HUES6 (cell line): ENCODE data around the gene RABL2A.
A peak's percentile ranks its signal among the peaks of the same experiment; 100 is the strongest.
"Not testable (repeated sequence)": the region's sequence is repeated elsewhere in the genome, so short reads cannot be mapped to it uniquely, and the experiment has no call there.

Experiments used
- H3K27ac ChIP-seq: 2 replicates; pipeline ENCODE4 v1.7.0; 2013; ENCODE audit warnings: low read depth, mild to moderate bottlenecking, low read length, inconsistent platforms
- H3K27me3 ChIP-seq: 2 replicates; pipeline ENCODE4 v1.6.1; 2013; ENCODE audit warnings: low read length; ENCODE audit not compliant: control insufficient read depth, insufficient read depth
- H3K36me3 ChIP-seq: 2 replicates; pipeline ENCODE4 v1.6.1; 2013; ENCODE audit warnings: low read length; ENCODE audit not compliant: control insufficient read depth, insufficient read depth
- H3K4me1 ChIP-seq: 2 replicates; pipeline ENCODE4 v1.6.1; 2013; ENCODE audit warnings: low read length; ENCODE audit not compliant: control insufficient read depth, insufficient read depth
- H3K4me3 ChIP-seq: 2 replicates; pipeline ENCODE4 v1.5.1; 2013; ENCODE audit warnings: low read depth, low read length
- H3K9ac ChIP-seq: one replicate; pipeline ENCODE4 v1.6.1; 2013; ENCODE audit warnings: mild to moderate bottlenecking, low read length
- H3K9me3 ChIP-seq: 2 replicates; pipeline ENCODE4 v1.6.1; 2013; ENCODE audit warnings: low read depth, low read length; ENCODE audit not compliant: control insufficient read depth, insufficient read depth

RABL2A gene

DNA sequence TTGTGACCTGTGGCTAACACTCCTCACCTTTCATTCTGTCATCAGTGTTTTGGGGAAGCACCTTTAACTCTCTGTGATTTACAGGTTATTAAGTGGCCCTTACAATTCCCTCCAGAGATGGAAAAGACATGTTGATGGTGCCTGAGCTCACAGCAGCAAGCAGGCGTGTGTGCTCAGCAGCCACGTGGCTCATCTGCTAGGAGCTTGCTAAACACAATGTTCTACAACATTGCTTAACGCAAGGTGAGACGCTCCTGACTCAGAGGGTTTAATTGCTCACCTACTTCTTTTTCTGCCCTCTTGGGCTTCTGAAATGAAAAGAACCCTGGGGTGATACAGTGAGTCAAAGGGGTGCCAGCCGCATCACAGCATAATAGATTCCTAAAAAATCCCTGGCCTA lies 6.1 kb upstream of the RABL2A start:
- not testable (repeated sequence) for H3K36me3 ChIP-seq, H3K4me1 ChIP-seq, H3K27ac ChIP-seq, H3K27me3 ChIP-seq, H3K4me3 ChIP-seq, H3K9me3 ChIP-seq, H3K9ac ChIP-seq

DNA sequence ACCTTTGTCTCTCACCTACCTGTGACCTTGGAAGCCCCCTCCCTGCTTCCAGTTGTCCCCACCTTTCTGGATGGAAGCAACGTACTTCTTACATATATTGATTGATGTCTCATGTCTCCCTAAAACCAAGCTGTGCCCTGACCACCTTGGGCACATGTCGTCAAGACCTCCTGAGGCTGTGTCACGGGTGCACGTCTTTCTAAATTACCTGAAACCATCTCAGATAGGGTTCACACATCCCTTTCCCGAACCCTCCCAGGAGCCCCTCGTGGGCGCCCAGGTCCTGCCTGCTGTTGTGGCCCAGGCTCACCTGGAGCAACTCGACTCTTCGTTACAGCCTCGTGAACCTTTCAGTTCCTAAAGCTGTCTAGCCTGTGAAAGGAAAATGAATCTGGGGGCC lies 1.2 kb upstream of the RABL2A start:
- H3K4me3 ChIP-seq, H3K27ac ChIP-seq, H3K4me1 ChIP-seq, H3K9me3 ChIP-seq, H3K27me3 ChIP-seq, H3K9ac ChIP-seq, H3K36me3 ChIP-seq: not testable (repeated sequence)

DNA sequence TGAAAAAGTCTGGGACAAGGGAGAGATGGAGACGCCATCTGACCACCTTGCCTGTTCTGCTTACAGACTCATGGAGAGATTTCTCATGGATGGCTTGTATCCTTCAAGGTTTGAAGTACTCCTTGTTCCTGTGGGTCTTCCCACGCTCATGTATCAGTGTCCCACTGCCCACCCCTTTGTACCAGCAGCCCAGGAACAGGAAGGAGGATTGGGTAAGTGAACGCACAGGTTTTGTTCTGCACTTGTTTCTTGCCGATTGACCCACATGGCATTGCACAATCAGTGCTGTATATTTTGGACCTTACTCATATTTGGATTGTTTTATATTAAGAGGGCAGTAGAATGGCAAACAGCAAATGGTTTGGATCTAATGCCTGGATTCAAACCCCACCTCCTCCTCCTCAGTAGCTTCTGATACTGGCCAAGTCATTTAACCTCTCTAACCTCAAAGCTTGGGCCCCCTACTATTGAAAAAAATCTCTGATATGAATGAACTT lies 5.8 kb downstream of the RABL2A start:
- not testable (repeated sequence) for H3K4me1 ChIP-seq, H3K36me3 ChIP-seq

DNA sequence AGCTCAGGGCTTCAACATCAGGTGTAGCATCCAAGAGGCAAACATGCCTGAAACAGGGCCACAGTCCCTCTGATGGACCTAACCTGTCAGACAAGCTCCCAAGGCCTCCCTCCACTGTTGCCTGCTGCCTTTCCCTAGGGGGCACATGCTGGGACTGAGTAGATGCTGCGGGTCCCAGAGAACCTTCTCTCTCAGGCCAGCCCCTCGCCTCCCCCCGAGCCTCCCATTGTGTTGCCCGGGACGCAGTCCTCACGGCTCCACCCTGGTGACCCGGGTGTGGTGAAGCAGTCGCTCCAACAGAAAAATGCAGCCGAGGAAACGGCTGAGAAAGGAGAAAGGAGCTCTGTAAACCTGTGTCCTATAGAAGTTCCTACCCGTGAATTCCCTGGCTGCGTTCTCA lies 8.3 kb downstream of the RABL2A start:
- not testable (repeated sequence) for H3K4me1 ChIP-seq, H3K36me3 ChIP-seq, H3K27ac ChIP-seq, H3K9ac ChIP-seq, H3K27me3 ChIP-seq, H3K9me3 ChIP-seq, H3K4me3 ChIP-seq

More for the DNA sequence above, 5.8 kb downstream of the RABL2A start:
- not testable (repeated sequence) for H3K9ac ChIP-seq, H3K9me3 ChIP-seq, H3K4me3 ChIP-seq, H3K27me3 ChIP-seq, H3K27ac ChIP-seq

DNA sequence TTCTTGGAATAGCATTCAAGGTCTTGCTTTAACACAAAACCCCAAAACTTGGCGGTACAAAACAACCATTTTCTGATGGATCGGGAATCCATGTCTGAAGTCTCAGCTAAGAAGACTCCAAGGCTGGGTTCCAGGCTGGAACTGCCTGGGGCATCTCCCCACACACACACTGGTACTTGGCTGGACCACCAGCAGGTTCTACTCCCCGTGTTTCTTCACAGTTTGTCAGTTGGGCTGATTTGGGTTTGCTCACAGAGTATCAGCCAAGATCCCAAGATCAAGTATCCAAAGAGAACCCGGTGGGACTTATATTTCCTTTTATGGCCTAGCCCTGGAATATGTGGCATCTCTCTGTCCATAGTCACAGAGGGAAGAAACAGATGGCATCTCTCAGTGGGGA lies 9.2 kb downstream of the RABL2A start:
- H3K9me3 ChIP-seq, result not testable (repeated sequence)

DNA sequence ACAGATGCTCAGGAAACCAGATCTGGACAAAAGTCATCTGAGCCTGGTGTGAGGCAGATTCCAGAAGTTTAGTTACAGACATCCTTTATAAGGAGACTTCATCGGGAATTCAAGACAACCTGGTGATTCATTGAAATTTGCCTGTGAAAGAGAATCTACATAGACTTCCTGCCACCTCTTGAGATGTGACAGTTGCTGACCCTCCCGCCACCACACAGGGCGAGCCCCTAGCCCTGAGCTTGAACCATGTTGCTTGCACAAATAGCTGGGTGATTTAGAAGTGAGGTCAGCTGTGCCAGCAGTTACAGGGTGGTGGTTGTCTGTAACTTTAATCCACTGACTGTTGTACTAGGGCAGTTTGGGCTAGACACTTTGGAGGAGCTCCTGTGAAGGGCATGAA lies 11.0 kb downstream of the RABL2A start:
- not testable (repeated sequence) for H3K4me3 ChIP-seq, H3K9ac ChIP-seq, H3K27me3 ChIP-seq, H3K9me3 ChIP-seq, H3K4me1 ChIP-seq, H3K27ac ChIP-seq, H3K36me3 ChIP-seq

More for the DNA sequence above, 9.2 kb downstream of the RABL2A start:
- not testable (repeated sequence) for H3K27ac ChIP-seq, H3K4me1 ChIP-seq, H3K4me3 ChIP-seq, H3K9ac ChIP-seq, H3K36me3 ChIP-seq, H3K27me3 ChIP-seq

DNA sequence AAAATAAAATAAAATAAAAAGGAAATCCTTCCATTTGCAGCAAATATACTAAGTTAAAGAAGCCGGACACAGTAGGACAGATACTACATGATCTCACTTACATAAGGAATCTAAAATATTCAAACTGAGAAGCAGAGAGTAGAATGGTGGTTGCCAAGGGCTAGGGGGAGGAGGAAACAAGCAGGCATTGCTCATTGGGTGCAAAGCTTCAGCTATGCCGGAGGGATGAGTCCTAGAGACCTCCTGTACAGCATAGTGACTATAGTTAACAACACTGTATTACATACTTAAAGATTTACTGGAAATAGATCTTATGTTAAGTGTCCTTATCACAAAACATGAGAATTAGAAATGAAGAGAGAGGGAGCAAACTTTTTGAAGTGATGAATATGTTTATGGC lies 19.2 kb downstream of the RABL2A start:
- H3K36me3 ChIP-seq, H3K4me3 ChIP-seq, H3K27me3 ChIP-seq, H3K9ac ChIP-seq, H3K9me3 ChIP-seq, H3K4me1 ChIP-seq, H3K27ac ChIP-seq: not testable (repeated sequence)

DNA sequence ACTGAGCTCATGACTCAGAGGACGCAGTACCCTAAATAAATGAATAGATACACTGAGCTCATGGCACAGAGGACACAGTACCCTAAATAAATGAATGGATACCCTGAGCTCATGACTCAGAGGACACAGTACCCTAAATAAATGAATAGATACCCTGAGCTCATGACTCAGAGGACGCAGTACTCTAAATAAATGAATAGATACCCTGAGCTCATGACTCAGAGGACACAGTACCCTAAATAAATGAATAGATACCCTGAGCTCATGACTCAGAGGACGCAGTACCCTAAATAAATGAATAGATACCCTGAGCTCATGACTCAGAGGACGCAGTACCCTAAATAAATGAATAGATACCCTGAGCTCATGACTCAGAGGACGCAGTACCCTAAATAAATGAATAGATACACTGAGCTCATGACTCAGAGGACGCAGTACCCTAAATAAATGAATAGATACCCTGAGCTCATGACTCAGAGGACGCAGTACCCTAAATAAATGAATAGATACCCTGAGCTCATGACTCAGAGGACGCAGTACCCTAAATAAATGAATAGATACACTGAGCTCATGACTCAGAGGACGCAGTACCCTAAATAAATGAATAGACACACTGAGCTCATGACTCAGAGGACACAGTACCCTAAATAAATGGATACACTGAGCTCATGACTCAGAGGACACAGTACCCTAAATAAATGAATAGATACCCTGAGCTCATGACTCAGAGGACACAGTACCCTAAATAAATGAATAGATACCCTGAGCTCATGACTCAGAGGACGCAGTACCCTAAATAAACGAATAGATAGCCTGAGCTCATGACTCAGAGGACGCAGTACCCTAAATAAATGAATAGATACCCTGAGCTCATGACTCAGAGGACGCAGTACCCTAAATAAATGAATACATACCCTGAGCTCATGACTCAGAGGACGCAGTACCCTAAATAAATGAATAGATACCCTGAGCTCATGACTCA lies 24.1 kb downstream of the RABL2A start:
- not testable (repeated sequence) for H3K27ac ChIP-seq, H3K9ac ChIP-seq, H3K27me3 ChIP-seq, H3K9me3 ChIP-seq, H3K36me3 ChIP-seq, H3K4me1 ChIP-seq, H3K4me3 ChIP-seq

DNA sequence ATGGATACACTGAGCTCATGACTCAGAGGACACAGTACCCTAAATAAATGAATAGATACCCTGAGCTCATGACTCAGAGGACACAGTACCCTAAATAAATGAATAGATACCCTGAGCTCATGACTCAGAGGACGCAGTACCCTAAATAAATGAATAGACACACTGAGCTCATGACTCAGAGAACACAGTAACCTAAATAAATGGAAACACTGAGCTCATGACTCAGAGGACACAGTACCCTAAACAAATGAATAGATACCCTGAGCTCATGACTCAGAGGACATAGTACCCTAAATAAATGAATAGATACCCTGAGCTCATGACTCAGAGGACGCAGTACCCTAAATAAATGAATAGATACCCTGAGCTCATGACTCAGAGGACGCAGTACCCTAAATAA lies 25.5 kb downstream of the RABL2A start:
- not testable (repeated sequence) for H3K4me3 ChIP-seq, H3K27me3 ChIP-seq, H3K4me1 ChIP-seq, H3K9me3 ChIP-seq, H3K36me3 ChIP-seq, H3K27ac ChIP-seq, H3K9ac ChIP-seq

DNA sequence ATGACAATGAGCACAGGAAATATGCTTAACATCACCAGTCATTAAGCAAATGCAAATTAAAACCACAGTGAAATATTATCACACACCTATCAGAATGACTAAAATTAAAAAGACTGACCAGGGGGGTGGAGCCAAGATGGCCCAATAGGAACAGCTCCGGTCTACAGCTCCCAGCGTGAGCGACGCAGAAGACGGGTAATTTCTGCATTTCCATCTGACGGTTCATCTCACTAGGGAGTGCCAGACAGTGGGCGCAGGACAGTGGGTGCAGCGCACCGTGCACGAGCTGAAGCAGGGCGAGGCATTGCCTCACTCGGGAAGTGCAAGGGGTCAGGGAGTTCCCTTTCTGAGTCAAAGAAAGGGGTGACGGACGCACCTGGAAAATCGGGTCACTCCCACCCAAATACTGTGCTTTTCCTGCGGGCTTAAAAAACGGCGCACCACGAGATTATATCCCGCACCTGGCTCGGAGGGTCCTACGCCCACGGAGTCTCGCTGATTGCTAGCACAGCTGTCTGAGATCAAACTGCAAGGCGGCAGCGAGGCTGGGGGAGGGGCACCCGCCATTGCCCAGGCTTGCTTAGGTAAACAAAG lies 29.1 kb downstream of the RABL2A start:
- not testable (repeated sequence) for H3K4me1 ChIP-seq, H3K36me3 ChIP-seq, H3K9me3 ChIP-seq, H3K27me3 ChIP-seq, H3K27ac ChIP-seq
- peak overlapping the region; percentile 7 for H3K9ac ChIP-seq
- peak overlapping the region; percentile 54 for H3K4me3 ChIP-seq

DNA sequence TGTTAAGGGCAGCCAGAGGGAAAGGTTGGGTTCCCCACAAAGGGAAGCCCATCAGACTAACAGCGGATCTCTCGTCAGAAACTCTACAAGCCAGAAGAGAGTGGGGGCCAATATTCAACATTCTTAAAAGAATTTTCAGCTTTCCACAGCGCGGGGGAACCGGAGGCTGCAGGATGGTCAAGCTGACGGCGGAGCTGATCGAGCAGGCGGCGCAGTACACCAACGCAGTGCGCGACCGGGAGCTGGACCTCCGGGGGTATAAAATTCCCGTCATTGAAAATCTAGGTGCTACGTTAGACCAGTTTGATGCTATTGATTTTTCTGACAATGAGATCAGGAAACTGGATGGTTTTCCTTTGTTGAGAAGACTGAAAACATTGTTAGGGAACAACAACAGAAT lies 30.7 kb downstream of the RABL2A start:
- H3K27ac ChIP-seq, H3K27me3 ChIP-seq, H3K4me1 ChIP-seq, H3K36me3 ChIP-seq, H3K9ac ChIP-seq, H3K9me3 ChIP-seq, H3K4me3 ChIP-seq: not testable (repeated sequence)
